Superior temporal gyrus (tissue), 1 donor: ENCODE data around the gene AGPS.
"Not testable (repeated sequence)": the region's sequence is repeated elsewhere in the genome, so short reads cannot be mapped to it uniquely, and the experiment has no call there.

ENCODE experiments used
- DNase-seq: peaks from one replicate; pipeline ENCODE4 v3.0.0-alpha.2; 2016; ENCODE audit errors: extremely low spot score

AGPS gene

GRCh38 chr2:177530561-177530960 lies 138.0 kb downstream of the AGPS start:
- no peak for DNase-seq

DNA sequence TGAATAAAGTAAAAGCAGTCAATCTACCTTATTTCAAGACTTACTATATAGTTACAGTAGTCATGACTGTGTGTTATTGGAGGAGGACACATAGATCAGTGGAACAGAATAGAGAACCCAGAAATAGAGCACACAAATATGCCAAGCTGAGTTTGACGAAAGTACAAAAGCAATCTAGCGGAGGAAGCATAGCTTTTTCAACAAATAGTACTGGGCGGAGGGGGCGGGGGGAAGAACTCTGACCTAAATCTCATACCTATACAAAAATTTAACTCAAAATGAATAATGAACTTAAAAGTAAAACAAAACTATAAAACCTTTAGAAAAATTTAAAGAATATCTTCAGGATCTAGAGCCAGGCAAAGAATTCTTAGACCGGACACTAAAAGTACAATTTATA lies 139.1 kb downstream of the AGPS start:
- DNase-seq, result no peak

DNA sequence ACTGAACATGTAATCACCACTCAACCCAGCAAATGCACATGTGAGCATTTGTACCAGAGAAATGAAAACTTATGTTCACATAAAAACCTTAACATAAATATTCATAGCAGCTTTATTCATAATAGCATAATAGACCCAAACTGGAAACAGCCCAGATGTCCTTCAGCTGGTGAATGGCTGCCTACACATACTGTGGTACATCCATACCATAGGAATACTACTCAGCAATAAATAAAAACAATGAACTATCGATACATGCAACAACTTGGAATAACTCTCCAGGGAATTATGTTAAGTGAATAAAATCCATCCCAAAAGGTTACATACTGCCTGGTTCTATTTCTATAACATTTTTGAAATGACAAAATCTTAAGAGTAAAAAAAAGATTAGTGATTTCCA lies 140.0 kb downstream of the AGPS start:
- DNase-seq, result no peak

- no peak for DNase-seq
These were observed 140.7 kb downstream of the AGPS start for GRCh38 chr2:177533253-177533652.

DNA sequence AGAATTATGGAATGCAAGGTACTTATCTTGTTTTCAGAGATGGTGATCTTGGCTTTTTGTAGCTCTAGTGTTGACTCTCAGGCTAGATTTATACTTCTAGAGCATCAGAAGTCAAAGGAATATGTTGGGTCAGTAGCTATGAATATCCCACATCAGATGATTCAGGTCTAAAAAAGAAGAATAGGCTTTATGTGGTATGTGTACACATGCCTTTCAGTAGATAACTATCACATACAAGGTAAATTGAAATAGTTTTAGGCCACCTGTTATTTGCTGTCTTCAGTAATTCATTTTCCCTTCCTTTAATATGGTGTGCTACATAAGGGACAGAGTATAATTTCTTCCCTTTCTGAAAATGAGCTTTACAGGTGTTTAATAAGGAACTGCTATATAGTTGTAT lies 142.4 kb downstream of the AGPS start:
- DNase-seq, result no peak

- no peak for DNase-seq
These were observed 143.5 kb downstream of the AGPS start for GRCh38 chr2:177535958-177536504.

DNA sequence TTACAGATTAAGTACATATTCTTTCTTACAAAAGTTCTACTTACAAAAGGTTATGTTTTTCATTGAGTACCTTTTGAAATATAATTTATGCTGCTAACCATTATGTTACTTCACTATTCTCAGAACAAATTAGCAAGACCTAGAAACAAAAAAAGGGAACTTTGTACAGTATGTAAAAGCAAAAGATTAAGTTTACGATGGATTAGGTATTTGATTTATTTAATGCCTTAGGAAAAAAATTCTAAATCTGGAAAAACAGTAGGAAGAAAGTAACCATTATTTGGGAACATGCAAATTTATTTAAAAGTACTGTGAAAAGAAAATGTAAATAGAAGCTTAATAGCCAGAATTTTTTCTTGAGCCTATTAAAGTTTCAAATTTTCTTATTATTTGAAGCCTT lies 144.6 kb downstream of the AGPS start:
- DNase-seq, result no peak

- no peak for DNase-seq
These were observed 145.1 kb downstream of the AGPS start for GRCh38 chr2:177537636-177538035.

- DNase-seq, result no peak
These were observed 145.8 kb downstream of the AGPS start for GRCh38 chr2:177538323-177538722.

DNA sequence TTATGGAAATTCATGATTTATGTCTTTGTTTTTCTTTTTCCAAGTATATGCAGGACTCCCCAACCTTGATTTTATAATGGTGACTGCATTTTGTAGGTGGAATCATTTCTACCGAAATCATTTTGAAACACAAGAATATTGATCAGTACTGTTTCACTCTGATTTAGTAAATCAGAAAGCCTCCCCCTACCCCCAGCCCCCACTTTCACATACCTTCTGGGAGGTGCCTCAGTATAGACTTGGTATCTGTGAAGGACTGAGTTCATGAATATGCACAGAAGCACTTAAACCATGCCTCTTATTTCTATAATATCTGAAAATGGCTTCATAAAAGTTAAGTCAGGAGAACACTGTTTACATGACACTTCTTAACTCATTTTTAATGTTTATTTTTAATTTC lies 147.7 kb downstream of the AGPS start:
- no peak for DNase-seq

- no peak for DNase-seq
These were observed 148.9 kb downstream of the AGPS start for GRCh38 chr2:177541258-177541991.

DNA sequence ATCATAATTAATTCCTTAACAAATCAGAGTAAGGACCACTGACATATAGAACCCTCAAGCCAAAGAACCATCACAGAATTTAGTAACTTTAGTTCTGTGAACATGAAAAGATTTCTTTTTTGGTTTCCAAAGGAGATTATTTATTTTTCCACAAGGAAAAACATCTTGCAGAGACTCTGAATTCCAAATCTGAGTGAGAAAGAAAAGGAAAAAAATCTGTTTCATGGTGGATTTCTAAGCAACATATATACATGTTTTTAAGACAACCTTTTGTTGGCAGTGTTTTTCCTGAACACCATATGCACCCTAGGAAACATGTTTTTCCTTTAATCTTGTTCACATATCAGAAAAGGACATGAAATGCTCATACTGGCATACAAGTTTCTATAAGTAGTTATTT lies 149.8 kb downstream of the AGPS start:
- DNase-seq, result no peak

- DNase-seq, result no peak
These were observed 150.6 kb downstream of the AGPS start for GRCh38 chr2:177543007-177543760.

DNA sequence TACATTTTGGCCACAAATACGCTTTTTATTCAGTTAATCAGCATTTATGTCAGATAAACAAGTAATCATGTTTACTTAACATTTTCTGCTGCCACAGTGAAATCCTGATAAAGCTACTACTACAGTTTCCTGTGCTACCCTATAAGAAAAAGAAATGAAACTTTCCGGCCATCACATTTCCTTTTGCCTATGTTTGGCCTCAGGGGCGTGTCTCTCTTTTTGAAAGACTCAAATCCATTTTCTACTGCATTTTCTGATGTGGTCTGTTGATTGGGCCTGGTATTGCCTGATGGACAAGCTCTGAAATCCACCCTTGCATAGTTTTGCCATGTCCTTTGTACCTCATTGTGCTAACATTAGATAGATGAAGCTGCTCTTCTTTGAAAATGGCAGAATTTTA lies 152.6 kb downstream of the AGPS start:
- DNase-seq, result no peak

DNA sequence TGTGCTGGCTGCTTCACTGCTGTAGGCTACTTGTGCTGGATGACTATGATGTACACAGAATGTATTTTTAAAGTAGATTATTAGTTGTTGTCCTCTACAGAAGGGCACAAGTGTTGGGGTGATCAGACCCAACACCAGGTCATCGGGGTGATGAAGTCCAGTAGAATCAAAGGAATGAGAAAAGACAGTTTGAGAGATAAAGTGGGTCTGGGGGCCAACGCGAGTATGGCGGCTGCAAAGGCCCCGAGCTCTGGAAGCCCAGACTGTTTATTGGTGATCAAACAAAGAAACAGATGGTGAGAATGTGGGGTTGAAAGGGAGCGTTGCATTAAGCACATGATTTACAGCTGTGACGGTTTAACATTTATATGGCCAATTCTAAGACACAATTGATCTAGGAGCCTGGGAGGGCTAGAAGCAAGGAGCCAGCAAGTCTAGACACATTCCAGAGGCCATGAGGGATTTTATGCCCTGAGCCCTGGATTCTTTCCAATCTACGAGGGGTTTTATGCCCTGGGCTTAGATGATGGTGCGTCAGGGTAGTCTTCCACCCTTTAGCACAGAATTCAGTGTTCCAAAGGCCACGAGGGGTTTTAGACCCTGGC lies 153.5 kb downstream of the AGPS start:
- no peak for DNase-seq

DNA sequence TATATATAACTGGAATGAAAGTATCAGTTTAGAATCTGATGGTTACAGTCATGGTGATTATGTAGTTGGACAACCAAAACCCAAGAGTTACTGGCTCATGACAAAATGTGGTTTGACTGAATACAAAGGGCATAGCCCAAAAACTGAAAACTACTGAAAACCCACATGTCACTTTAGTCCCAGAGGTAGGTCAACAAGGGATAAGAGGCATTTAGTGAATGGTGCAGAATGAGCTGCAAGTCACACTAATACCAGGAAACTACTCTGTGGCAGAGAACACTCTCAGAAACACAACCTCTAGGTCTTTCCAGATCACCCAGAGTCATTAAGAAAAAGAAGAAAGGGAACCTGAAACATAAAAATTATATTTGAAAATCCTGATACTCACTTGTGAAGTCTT lies 154.5 kb downstream of the AGPS start:
- no peak for DNase-seq

DNA sequence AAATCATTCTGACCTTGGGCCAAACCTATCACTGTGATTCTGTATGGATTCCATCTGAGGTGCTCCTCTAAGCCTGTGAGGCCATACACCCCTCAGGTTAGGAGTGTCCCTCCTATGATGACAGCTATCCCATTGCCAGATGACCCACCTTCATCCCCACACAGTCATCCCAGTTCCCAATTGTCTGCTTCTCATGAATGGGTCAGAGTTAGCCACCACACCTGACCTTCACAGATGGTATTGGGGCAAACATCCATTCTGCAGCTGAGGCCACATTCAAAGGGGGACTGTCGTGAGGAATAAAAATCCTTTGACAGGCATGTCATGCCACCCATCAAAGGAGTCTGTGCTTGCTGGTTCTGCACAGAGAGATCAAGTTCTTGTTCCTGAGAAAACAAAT lies 155.2 kb downstream of the AGPS start:
- no peak for DNase-seq

GRCh38 chr2:177548636-177549035 lies 156.1 kb downstream of the AGPS start:
- no peak for DNase-seq

DNA sequence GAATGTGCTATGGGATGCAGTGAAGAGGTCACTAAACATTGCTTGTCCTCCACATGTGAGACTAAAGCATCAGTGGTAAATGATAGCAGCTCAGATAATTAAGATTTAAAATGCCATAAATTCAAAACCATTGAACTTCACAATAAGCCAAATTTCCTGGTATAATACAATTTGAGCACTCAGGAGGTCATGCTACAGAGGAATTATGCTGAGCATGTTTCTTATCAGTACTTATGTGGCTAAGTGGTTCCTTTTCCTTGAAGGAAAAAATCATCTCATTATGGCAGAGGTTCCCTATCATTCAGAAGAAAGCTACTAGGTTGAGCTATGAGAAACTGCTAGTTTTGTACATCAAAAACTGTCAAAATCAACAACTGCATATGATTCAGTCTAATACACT lies 156.6 kb downstream of the AGPS start:
- DNase-seq, result no peak

DNA sequence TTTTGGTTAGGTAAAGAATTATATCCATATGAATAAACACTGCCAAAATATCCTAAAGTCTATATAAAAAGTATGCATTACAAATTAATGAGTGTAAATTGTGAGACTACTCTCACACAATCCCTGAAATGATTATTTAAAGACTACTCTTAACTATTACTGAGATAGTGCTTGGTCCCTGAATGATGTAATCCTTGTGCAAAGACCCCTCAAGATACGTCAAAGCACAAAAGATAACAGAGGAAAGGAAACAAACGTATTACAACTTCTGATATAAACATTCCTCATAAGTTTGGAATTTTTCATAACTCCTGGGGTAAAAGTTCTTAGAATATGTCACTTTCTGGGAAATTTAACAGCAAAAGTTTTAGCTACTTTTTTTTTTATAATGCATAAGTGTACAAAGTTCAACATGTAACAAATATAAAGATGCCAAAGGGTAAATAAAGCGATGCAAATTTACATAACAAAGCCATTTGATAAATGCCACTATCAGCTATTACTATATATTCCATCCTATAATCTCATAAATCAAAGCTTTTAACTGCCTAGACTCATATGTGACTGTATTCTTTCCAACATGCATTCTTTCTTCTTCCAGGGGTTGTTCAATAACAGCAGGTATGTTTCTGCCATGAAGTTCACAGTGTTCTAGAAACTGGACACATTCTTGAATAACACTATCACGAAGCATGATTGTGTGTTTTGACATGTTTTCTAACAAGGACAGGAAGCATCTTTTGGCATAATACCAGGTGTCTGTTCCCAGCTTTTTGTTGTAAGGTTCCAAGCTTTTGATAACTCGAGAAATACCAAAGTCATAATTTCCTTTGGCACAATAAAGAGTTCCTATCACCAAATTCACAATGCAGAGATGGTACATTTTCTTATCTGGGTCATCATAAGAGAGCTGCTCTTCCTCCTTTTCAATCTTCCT lies 158.0 kb downstream of the AGPS start:
- no peak for DNase-seq

GRCh38 chr2:177551360-177551759 lies 158.8 kb downstream of the AGPS start:
- not testable (repeated sequence) for DNase-seq

DNA sequence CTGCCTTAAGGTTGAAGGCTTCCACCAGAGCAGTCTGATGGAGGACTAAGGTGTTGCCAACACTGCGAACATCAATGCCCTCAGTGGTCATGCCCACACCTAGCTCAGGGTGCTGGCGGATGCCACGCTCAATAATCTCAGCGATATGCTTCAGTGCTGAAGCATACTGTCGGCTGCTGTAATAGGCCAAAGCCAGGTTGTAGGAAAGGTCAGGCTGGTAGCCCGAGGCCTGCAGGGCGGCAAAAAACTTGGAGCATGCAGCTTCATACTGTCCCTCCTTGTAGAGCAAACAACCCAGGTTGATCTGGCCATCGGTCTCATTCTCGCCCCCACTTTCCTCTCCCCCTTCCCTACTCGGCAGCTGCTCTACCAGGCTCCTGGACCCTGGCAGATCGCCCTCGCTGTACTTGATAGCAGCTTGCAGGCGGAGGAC lies 159.4 kb downstream of the AGPS start:
- no peak for DNase-seq
